SH-SY5Y (cell line): ENCODE measurements around the gene AMDHD1.

Experiments
- GATA2 ChIP-seq: IDR thresholded peaks from 2 replicates; pipeline ENCODE4 v1.6.1; 2011; ENCODE audit warnings: mild to moderate bottlenecking, low read depth, low read length
- GATA3 ChIP-seq: IDR thresholded peaks from 2 replicates; pipeline ENCODE4 v1.6.1; 2011; ENCODE audit warnings: low read depth, mild to moderate bottlenecking, low read length, moderate library complexity

- TF ChIP-seq GATA2 (no peak), GATA3 (no peak)
These were observed 13.5 kb downstream of the AMDHD1 start for GRCh38 chr12:95956557-95957145.
